Suppressor macrophage treated with lipopolysaccharide for 1 hour (primary cell): ENCODE measurements around the gene TPCN2.
"Not testable (repeated sequence)": the region's sequence is repeated elsewhere in the genome, so short reads cannot be mapped to it uniquely, and the experiment has no call there.

ENCODE experiments used
- DNase-seq, 3 donors: peaks; one replicate each; pipeline ENCODE4 v3.0.0-alpha.2; 2020 to 2022

Gene TPCN2

DNA sequence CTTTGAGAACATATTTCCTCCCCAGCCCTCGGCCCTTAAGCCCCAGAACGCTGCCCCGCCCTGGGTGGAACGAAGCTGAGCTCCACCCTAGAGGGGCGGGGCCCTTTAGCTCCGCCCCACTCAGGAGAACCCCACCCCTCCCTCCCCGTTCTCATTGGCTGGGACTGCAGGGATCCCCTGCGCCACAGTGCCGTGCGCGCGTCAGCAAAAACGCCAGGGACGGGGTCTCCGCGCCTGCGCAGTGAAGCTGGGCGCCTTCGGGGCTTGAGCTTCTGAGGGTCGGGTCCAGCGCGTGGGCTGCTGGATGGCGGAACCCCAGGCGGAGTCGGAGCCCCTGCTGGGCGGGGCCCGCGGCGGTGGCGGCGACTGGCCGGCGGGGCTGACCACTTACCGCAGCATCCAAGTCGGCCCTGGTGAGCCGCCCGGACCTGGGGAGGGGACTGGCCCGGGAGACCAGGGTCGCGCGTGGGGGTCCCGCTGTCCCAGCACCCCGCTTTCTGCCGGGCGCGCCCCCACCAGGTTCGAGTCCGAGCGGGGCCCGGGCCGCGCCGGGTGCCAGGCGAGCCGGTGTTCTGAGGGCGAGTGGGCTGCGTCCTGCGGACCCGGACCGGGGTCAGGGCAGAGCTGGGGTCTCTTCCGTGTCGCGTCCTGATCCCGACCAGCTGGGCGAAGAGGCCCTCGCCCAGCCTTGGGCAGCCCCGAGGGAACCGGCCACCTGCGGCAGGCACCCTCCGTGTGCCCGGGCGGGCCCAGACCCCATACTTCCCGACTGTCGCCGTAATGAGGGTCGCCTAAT lies at the start of gene TPCN2:
TPCN2 (plus strand) TSS at position 239 of the 796 bp plus-strand sequence; CDS start at position 305, 66 bp downstream.
- DNase-seq: peak; percentile 96 to 98 (median 97)

DNA sequence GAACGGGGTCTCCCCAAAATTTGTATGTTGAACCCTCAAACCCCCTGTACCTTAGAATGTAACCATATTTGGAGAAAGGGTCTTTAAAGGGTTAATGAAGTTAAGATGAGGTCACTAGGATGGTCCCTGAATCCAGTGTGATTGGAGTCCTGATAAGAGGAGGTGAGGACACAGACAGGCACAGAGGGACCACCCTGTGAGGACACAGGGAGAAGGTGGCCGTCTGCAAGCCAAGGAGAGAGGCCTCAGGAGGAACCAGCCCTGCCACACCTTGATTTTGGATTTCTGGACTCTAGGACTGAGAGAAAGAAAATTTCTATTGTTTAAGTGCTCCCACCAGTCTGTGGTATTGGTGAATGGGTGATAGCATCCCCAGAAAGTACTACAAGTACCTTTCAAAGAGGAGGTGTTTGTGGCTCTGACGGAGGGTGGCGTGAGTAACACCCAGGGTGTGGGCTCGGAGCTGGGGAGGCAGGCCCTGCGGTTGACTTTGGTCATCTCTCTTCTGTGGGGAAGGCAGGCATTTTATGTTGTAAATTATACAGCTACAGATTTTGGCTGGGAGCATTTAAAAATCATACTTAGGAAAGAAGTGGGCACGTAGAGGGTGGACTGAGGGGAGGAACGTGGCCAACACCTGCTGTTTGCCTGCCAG lies 49.5 kb upstream of the TPCN2 start:
- no peak for DNase-seq

DNA sequence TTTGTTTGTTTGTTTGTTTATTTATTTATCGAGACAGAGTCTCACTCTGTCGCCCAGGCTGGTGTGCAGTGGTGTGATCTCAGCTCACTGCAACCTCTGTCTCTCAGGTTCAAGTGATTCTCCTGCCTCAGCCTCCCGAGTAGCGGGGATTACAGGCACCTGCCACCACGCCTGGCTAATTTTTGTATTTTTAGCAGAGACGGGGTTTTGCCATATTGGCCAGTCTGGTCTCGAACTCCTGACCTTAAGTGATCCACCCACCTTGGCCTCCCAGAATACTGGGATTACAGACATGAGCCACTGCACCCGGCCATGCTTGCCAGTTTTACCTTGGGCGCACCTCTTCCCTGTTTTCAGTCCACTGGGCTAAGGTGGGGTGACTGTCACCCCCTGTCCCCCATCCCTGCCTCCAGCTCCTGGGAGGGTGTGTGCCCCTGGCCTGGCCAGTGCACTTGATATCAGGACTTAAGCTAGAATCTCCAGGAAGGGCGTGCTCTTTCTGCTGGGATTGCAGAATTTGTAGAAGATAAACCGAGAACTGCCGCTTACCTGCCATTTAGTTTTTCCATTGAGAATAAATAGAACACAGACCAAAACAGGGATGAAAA lies 48.9 kb upstream of the TPCN2 start:
- DNase-seq: not testable (repeated sequence)

DNA sequence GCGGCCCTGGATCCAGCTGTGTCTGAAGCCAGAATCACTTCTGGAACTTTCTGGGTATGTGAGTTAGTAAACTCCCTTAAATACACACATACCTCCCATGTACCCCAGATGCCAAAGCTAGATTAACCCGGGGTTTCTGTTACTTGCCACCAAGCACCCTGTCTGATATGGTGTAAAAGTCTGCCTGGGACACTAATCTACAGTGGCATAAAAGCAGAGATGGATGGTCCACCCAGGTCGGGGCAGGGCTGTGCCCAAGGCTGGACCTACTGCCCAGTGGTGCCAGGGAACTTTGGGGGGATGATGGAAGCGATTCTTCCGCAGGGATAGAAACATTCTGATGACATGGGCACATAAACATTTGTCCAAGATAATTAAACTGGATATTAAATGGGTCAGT lies 48.3 kb upstream of the TPCN2 start:
- no peak for DNase-seq

DNA sequence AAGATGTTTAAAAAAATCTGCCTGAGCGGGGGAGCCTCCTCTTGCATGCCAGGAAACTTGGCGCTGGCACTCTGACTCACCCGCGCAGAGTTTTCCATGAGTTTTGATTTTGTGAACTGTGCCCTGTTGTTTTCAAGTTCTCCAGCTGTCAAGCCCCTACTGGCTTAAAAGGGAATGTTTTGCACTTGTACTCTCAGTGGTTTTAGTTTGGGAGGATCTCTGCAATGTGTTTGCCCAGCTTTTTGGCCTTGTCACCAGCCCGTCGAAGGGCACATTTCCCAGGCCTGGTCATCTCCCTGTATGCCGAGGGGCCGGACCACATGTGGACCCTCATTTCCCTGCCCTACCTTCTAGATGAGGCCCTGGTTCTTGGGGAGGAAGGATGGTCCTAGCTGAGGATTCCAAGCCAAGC lies 47.9 kb upstream of the TPCN2 start:
- DNase-seq: peak; percentile 37 to 43 (median 42)

DNA sequence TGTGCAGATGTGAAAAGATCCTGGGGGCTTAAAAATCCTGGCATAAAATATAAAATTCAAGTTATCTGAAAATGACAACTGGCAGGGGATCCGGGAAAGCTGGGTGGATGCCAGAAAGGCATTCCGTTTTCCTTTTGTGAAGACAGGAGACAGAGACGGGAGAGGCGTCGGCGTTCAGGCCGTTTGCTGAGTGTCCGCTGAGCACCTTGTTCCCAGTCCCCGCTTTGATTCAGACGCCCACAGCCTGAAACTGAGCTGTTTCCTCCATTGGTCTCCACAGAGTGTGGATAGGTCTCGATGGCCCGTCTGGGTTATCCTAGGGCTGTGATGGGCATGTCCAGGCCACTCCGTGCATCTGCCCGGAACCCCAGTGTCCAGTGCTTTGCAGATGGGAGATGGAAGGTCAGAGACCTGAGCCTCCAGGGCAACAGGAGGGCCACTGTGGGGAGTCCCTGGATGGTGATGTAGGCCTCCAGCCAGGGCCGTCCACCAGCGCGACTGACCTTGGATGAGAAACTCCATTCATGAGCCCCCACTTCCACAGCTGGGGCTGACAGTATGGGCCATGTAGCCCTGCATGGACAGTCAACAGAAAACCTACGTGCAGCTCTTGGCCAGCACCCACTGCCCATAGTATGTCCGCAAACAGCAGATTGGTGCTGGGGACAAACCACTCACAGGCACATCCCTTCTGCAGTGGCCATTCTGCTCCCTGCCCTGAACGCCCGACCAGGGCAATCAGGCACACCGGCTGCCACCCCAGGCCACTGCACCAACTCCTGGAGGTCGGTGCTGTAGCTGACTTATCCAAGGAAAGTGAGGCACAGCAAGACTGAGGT lies 47.3 kb upstream of the TPCN2 start:
- no peak for DNase-seq

DNA sequence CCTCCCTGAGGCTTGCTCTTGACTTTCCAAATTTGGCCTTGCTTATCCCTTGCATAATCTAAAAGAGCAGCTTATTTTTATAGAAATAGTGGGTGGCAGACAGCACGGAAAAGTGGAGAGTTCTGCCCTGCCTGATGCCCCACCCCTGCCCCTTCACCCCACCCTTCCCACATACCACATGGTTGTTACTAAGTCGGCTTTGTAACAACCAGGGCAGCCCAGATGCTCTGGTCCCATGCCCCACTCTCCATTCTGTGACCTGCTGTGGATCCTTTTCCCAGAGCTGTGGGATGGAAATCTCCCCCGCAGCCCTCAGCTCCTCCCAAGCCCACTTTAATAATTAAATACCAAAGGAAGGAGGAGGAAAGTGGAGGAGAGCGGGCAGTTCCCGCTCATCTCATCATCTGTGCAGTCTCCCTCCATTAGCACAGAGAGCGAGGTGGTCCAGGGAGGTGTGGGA lies 46.6 kb upstream of the TPCN2 start:
- DNase-seq: peak in 2 of 3 donors; percentile 26 to 52

DNA sequence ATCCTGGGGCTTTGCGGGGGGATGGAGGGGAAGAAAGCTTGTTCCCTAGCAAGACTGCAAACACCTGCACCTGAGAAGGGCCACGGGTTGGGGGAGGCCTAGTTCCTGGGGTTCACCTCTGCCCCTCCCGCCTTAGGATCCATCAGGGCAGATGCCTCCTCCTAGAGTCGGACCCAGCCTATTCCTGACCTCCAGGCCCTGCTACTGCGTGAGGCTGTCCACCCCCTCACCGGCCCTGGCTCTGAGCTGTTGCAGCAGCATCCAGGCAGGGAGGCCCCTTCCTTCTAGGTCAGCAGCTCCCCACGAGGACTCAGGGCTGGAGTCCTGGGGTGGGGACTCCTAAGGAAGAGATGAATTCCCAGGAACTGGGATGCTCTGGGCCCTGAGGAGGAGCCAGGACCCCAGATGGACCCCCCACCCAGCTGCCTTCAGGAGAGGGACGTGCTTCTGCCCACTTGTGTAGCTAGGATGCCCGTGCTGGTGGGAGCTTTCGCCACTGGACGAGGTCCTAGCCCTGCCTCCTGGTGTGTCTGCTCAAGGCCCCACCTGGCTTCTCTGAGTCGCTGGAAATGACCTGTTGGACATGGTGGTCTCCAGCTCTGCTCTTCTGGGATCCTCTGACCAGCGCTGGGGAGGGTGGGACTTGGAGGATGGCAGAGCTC lies 46.0 kb upstream of the TPCN2 start:
- DNase-seq: no peak

DNA sequence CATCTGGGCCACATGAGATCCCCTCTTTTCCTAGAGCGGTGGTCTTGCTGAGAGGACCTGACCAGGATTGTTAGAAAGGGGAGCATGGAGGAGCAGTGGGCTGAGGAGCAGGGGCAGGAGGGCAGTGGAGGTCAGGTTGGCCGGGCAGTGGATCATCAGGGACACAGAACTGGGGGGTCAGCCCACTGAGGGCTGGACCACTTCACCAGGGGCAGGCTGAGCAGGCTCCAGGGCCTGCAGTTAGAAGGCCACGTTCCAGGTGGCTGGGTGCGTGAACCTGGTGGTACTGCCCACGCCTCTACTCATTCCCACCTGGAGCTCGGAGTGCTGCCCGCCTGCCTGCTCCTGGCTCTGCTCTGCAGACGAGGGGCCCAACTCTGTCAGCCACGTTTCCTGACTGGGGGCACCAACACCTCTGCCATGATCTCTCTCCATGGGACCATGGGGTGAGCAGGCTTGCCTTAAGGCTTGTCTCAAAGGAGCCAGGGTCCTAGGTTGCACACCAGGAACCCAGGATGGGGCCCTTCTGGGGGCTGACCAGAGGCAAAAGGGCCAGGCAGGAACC lies 45.3 kb upstream of the TPCN2 start:
- no peak for DNase-seq

DNA sequence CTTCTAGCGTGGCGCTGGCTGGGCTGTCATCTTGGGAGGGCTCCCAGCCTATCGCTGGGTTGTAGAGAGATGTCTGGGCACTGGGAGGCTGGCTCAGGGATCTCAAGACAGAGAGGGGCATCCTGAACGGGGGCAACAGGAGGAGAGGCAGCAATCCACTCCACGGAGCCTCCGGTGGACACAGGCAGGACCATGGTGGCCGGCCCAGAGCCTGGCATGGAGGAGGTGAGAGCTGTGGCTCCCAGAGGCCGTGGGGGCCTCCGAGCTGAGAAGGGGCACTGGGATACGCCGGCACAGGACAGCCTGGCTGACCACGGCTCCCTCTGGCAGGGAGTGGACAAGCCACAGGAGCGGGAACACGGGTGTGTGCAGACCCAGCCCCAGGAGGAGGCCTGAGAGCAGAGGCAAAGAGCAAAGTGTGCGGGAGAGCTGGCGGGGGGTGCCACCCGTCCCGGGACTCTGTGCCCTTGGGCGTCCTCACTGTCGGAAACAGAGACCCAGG lies 44.8 kb upstream of the TPCN2 start:
- DNase-seq: no peak

DNA sequence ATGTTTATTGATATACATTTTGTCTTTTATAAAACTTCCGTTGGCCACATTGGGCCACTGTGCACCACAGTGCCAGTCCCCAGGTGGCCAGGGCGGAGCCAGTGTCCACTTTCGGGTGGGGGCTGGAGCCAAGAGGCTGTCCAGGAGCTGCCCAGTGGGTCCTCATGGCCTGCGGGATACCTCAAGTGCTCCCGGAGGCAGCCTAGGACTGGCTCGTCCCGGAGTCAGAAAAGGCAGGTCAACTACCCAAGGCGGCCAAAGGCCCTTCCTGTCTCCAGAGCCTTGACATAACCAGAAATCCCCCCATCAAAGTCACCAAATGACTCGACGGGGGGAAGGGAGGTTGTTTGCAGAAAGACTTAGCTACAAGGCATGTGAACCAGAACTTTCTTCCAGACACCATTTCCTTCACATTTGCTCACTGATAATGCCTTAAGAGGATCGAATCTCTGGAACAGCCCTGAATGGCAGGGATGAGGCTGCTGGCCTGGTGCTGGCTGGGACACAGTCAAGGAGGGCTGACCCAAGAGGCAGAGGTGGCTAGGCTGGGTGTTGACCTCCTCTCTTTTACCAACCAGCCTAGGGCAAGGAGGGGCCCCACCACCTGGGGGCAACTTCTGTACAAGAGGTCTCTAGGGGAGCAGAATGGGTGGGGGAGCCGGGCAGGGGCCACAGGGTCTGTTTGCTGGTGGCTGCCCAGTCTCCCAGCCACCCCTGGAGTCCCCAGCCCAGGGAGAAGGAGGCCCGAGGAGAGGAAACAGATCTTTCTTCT lies 44.1 kb upstream of the TPCN2 start:
- no peak for DNase-seq

DNA sequence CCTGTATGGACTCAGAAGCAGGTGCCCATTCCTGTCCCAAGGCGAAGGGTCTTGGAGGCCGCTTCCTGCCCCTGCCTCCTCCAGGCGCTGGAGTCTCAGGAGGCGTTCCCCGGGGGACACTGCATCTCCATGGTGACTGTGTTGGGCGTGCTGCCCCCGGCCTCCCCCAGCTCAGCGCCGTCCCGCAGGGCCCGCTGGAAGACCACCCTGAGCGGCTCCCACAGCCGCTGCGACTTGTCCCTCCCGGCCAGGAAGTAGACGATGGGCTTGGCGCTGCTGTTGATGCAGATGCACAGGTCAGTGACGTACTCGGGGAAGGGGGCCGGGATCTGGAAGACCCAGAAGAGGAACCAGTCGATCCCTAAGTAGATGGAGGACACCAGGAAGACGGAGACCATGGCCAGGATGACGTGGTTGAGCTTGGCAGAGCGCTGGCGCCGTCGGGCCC lies 43.5 kb upstream of the TPCN2 start:
- DNase-seq: no peak

DNA sequence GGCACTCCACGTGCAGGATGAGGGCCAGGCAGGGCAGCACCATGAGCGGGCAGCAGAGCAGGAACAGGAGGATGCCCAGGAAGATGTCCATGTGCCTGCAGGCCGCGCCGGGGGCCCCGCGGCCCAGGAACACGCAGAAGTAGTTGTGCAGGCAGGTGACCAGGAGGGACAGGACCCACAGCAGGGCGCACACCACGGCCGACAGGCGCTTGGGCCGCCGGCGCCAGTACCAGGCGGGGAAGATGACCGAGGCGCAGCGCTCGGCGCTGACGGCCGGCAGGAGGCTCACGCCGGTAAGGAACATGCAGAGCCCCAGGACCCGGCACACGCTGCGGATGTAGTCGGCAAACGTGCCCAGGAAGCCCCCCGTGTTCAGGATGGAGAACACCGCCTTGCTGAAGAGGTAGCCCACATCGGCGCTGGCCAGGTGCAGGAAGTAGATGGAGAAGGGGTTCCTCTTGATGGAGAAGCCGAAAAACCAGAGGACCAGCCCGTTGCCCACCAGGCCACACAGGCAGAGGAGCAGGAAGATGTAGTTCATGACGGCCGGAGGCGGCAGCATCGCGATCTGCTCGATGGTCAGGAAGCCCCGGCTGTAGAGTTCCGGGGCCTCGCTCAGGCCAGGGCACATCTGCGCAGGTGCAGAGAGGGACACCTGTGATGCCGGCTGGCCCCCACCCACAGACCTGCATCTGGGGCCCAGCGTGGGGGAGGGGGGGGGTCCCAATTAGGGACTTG lies 42.9 kb upstream of the TPCN2 start:
- DNase-seq: no peak

DNA sequence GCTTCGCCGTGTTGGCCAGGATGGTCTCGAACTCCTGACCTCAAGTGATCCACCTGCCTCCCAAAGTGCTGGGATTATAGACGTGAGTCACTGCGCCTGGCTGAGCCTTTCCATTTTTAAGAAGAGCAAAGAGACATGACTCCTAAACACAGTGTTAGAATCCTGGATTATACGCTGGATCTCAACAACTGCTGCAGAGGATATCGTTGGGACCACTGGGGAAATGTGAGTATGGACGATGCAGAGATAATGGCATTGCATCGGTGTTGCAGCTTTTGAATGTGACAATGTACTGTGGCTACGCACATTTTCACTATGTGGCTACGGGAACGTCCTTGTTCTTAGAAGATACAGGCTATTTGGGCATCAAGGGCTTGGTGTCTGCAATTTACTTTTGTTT lies 41.9 kb upstream of the TPCN2 start:
- DNase-seq: no peak

DNA sequence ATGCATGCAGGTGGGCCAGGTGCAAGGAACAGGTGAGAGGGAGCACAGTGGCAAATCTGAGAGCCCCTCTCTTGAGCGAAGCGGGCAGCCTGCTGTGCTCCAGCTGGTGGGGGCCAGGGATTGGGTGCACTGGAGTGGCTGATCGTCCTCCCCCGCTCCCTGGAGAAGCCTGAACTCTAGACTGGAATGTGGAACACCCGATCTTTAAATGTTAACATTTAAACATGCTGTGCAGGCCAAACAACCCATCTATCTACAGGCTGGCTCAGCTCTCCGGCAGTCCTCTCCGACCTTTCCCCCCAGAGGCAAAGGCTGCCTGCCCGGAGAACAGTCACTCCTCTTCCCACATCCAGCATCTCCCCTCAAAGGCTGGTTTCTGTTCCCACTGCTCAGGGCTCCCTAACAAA lies 40.8 kb upstream of the TPCN2 start:
- DNase-seq: no peak

DNA sequence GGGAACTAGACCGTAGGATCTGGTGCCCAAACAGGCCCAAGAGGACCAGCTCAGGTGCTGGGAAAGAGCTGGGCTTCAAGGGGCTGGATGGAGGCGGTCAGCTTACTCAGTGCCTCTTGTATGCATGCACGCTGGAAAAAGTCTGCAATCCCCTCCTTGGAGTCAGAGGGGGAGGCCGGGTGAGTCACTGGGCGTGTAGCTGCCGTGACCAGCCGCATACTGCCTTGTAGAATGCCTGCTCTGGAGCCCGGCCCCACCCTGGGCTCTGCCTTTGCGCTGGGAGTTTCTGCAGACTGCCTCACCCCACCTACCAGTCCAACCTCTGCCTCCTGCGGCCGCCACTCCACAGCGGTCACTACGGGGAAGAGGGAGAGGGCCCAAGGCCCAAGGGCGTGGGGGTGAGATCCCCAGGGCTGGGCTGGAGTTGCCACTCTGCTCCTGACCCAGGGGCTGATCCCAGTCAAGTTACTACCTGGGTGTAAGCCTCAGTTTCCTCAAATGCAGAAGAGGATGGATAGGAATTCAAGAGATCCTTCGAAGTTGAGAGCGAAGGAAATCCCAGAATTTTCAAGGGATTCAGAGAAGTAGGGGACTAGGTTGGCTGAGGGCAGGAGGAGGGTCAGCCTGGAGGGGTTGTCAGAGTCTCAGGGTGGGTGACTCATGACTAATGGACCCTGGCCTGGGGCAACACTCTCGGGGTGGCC lies 39.8 kb upstream of the TPCN2 start:
- peak; percentile 78 to 86 (median 85) for DNase-seq

DNA sequence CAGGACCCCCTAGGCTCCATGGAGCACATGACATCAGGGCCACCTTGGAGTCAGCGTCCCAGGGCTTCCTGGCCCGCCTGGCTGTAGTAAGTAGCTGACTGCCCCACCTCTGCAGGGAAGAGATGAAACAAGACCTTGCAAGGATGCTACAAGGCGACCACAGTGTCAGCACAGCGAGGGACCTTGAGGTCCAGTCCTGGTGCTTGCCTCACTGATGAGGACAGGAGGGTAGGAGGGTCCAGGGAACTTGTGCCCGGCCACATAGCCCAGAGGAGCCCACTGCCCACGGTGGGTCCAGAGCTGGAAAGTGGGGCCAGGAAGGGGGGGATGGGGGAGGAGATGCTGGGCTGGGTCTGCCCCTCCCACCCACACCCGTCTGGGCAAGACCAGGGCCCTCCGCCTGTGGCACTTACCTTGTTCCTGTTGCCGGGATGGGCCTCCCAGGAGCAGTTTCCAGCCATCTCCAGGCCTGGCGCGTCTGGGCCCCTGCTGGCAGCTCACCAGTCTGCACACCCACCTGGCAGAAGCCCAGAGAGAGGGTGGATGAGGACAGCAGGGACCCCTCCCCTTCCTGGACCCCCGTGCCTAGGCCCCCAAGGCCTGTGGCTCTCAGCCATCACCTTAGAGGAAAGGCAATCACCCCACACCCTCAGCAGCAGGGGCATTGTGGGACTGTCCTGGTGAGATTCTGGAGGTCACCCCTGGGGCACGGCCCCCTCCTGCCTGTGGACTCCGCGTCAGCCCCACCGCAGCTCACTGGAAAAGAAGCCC lies 39.1 kb upstream of the TPCN2 start:
- no peak for DNase-seq

DNA sequence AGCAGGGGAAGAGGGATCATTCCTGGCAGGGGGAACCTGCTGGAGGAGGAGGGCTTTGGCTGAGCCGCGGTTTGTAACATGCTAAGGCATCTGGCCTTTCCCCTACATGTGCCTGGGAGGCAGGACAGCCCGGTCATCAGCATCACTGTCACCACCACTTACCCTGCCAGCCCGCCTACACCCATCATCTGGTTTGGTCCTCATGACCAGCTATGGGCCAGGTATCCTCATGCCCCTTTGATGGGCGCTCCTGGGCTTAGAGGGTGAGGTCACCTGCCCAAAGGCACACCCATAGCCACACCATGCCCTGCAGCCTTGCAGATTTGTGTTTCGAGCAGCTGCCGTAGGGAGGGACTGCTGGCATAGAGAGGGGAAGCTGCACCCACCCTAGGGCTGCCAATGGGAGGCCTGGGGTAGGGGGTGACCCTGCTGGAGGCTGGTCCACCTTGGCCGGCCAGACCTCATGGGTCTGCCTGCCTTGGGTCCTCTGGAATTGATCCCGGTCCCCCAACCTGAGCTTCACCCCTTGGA lies 38.3 kb upstream of the TPCN2 start:
- peak; percentile 60 to 79 (median 64) for DNase-seq
